Activated naive CD8-positive, alpha-beta T cell treated with anti-CD3 and anti-CD28 coated beads, Interleukin-2, amount 10 ng/mL, durations not matched to agents 7 days and 5 days (primary cell): ENCODE data around the gene KRTAP5-2. TPM values are rescaled to one million over a fixed set of nuclear protein-coding genes. Genes with fewer than 3 reads are reported as not detected.
A peak's percentile ranks its signal among the peaks of the same experiment; 100 is the strongest.
"Not testable (repeated sequence)": the region's sequence is repeated elsewhere in the genome, so short reads cannot be mapped to it uniquely, and the experiment has no call there.

ENCODE experiments used
- ATAC-seq: fragments of 150-1000 bp; cut with Tn5 transposase; one replicate; pipeline ENCODE4 v1.10.0; 2021; ENCODE audit warnings: low read depth, moderate library complexity
- POLR2A ChIA-PET: fragments of 350-600 bp; sonication (Branson Sonifier 250); formaldehyde crosslinking; loops from one replicate; lab custom pipeline; 2021; ENCODE audit warnings: antibody characterized with exemption; lab: Charles Lee
- DNase-seq: peaks from one replicate; pipeline ENCODE4 v3.0.0; 2021
- H3K27ac Mint-ChIP-seq: one replicate; pipeline ENCODE4 v1.8.0; 2022; ENCODE audit warnings: mild to moderate bottlenecking, mixed read lengths
- H3K27me3 Mint-ChIP-seq: one replicate; pipeline ENCODE4 v1.8.0; 2022; ENCODE audit warnings: mild to moderate bottlenecking, moderate library complexity, mixed read lengths
- H3K36me3 Mint-ChIP-seq: one replicate; pipeline ENCODE4 v1.8.0; 2021; ENCODE audit warnings: mild to moderate bottlenecking, mixed read lengths
- H3K4me1 Mint-ChIP-seq: one replicate; pipeline ENCODE4 v1.8.0; 2021; ENCODE audit warnings: mixed read lengths
- H3K4me3 Mint-ChIP-seq: one replicate; pipeline ENCODE4 v1.8.0; 2022; ENCODE audit warnings: mild to moderate bottlenecking, moderate library complexity, mixed read lengths
- H3K9me3 Mint-ChIP-seq: one replicate; pipeline ENCODE4 v1.8.0; 2021; ENCODE audit warnings: mixed read lengths
- total RNA-seq, 2 experiments: library from RNA; stranded (reverse); gene quantifications; one replicate each; pipeline ENCODE4 v1.2.3, GENCODE V29; 2021

The KRTAP5-2 gene
- total RNA-seq, 2 experiments from 2014 or later, result not detected

DNA sequence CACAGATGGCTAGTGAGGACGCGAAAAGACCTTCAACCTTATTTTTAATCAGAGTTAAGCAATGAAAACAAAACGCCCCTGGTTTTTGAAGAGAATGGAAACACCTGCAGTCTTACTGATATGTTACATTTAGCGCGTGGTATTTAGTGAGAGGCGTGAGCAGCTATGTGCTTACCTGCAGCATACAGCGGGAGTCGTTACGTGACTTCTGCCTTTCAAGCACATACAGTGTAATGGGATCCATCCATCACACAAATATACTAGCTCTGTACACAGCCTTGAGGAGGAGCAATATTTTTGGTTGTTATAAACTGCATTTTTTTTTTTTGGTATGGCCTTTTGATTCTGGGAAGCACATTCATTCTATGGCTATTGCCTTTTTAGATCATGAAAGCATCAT lies 5.5 kb downstream of the KRTAP5-2 start:
- H3K4me3 Mint-ChIP-seq, result no peak overlapping the region
- ATAC-seq, result no peak
- H3K4me1 Mint-ChIP-seq, result peaks cover 7% of the 10 kb centered on the region
- DNase-seq, result no peak
- peaks cover 8% of the 10 kb centered on the region for H3K36me3 Mint-ChIP-seq
- peaks cover 6% of the 10 kb centered on the region for H3K9me3 Mint-ChIP-seq
- peaks cover 49% of the 10 kb centered on the region for H3K27me3 Mint-ChIP-seq
- POLR2A ChIA-PET, result no interaction called here
- no peak overlapping the region for H3K27ac Mint-ChIP-seq

DNA sequence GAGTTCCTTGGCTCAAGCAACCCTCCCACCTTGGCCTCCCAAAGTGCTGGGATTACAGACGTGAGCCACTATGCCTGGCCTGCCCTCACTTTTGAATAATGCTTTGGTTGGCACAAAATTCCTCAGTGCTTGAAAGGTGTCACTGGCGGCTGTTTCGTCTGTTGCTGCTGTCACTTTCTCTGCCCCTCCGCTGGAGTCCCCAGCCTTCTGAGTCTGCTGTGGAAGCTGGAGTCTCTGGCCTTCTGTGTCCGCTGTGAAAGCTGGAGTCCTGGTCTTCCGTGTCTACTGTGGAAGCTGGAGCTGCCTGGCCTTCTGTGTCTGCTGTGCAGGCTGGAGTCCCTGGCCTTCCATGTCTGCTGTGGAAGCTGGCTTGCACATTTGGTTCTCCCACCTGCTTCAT lies 8.1 kb downstream of the KRTAP5-2 start:
- Mint-ChIP-seq H3K27ac (peak overlapping the region; percentile 34), H3K9me3 (peaks cover 6% of the 10 kb centered on the region), H3K27me3 (peaks cover 45% of the 10 kb centered on the region), H3K4me3 (no peak overlapping the region), H3K36me3 (peaks cover 8% of the 10 kb centered on the region), H3K4me1 (peaks cover 6% of the 10 kb centered on the region)
- ATAC-seq, result no peak
- POLR2A ChIA-PET, result no interaction called here
- DNase-seq, result no peak

GRCh38 chr11:1589191-1589963 lies 8.7 kb downstream of the KRTAP5-2 start:
- POLR2A ChIA-PET, H3K9me3 Mint-ChIP-seq, ATAC-seq: not testable (repeated sequence)

DNA sequence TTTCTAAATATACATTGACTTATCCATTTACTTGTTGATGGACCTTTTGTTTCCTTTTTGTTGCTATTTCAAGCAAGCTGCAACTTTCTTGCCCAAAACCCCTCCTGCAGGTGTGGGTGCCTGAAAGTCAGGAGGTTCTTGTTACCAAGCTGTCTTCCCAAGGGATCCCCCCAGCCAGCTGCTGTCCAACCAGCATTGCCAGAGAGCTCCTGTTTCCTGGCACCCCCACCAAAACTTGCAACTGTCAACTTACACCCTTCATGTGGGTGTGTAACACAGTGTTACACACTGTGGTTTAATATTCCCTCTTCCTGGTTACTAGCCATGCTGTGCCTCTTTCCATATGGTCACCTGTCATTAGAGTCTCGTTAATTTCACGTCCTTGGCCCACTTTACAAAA lies 11.4 kb downstream of the KRTAP5-2 start:
- ATAC-seq (no peak), DNase-seq (no peak)
- Mint-ChIP-seq H3K4me1 (peaks cover 6% of the 10 kb centered on the region), H3K27me3 (peaks cover 27% of the 10 kb centered on the region), H3K36me3 (peaks cover 8% of the 10 kb centered on the region), H3K9me3 (peaks cover 6% of the 10 kb centered on the region), H3K4me3 (no peak overlapping the region), H3K27ac (no peak overlapping the region)
- POLR2A ChIA-PET, result no interaction called here

More at GRCh38 chr11:1589191-1589963, 8.7 kb downstream of the KRTAP5-2 start:
- H3K27me3 Mint-ChIP-seq, result peaks cover 42% of the 10 kb centered on the region
- H3K27ac Mint-ChIP-seq, result peak overlapping the region; percentile 70
- peak overlapping the region; percentile 34 for H3K4me3 Mint-ChIP-seq
- not testable (repeated sequence) for H3K4me1 Mint-ChIP-seq, H3K36me3 Mint-ChIP-seq, DNase-seq

DNA sequence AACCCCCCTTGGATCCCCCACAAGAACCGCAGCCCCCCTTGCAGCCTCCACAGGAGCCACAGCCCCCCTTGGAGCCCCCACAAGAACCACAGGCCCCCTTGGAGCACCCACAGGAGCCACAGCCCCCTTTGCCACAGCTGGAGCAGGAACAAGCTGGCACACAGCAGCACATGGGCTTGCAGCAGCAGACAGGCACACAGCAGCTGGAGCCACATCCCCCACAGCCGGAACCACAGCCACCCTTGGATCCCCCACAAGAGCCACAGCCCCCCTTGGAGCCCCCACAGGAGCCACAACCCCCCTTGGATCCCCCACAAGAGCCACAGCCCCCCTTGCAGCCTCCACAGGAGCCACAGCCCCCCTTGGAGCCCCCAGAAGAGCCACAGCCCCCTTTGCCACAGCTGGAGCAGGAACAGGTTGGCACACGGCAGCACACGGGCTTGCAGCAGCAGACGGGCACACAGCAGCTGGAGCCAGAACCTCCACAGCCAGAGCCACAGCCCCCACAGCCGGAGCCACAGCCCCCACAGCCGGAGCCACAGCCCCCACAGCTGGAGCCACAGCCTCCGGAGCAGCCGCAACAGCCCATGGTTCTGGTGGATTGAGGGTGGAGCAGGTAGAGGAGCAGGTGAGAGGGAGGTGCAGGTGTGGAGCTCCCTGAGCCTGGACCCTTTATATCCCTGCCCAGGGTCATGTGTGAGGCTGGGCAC lies 13.3 kb downstream of the KRTAP5-2 start, which contains the start of gene KRTAP5-1:
Gene KRTAP5-1, minus strand, starts transcription at position 623 of the 710 bp plus-strand sequence. Its CDS starts 34 bp downstream, at position 589.
- not testable (repeated sequence) for H3K27ac Mint-ChIP-seq, H3K36me3 Mint-ChIP-seq

GRCh38 chr11:1582909-1583308 lies 15.2 kb downstream of the KRTAP5-2 start:
- DNase-seq, ATAC-seq, H3K27ac Mint-ChIP-seq, H3K9me3 Mint-ChIP-seq, H3K4me3 Mint-ChIP-seq, H3K36me3 Mint-ChIP-seq, POLR2A ChIA-PET, H3K4me1 Mint-ChIP-seq: not testable (repeated sequence)
- H3K27me3 Mint-ChIP-seq, result peaks cover 15% of the 10 kb centered on the region

More for the DNA sequence above, 13.3 kb downstream of the KRTAP5-2 start, which contains the start of gene KRTAP5-1:
- H3K4me3 Mint-ChIP-seq, DNase-seq, H3K9me3 Mint-ChIP-seq, H3K4me1 Mint-ChIP-seq, ATAC-seq: not testable (repeated sequence)
- POLR2A ChIA-PET, result interaction anchor here (0.7 kb wide), 1 partner anchor 204 kb away, joined by 7 read pairs; no protein-coding TSS in a partner anchor
- peaks cover 24% of the 10 kb centered on the region for H3K27me3 Mint-ChIP-seq

DNA sequence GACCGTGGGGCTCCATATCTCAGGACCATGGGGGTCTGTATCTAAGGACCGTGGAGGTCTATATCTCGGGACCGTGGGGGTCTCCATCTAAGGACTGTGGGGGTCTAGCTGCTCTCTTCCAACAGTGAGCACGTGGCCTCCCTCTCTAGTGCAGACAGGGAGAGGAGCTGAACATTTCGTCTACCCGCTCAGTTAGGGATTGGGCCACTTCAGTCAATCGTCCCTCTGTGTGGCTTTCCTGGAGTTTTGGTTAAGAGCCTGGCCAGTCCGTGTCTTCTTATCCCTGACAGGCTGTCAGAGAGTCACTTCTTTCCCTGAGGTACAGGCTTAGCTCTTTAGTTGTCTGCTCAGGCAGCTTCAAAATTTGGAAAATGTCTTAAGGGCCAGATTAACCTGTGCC lies 16.1 kb downstream of the KRTAP5-2 start:
- Mint-ChIP-seq H3K9me3 (peaks cover 2% of the 10 kb centered on the region), H3K27ac (no peak overlapping the region), H3K36me3 (no peaks in the 10 kb centered on the region), H3K4me3 (no peak overlapping the region), H3K27me3 (peaks cover 12% of the 10 kb centered on the region), H3K4me1 (no peaks in the 10 kb centered on the region)
- ATAC-seq (no peak), DNase-seq (no peak)
- POLR2A ChIA-PET, result no interaction called here

GRCh38 chr11:1576825-1577224 lies 21.3 kb downstream of the KRTAP5-2 start:
- ATAC-seq (no peak), DNase-seq (no peak)
- Mint-ChIP-seq H3K9me3 (peaks cover 2% of the 10 kb centered on the region), H3K4me3 (no peak overlapping the region), H3K27me3 (peaks cover 17% of the 10 kb centered on the region), H3K27ac (no peak overlapping the region), H3K36me3 (no peaks in the 10 kb centered on the region), H3K4me1 (no peaks in the 10 kb centered on the region)
- POLR2A ChIA-PET, result no interaction called here

DNA sequence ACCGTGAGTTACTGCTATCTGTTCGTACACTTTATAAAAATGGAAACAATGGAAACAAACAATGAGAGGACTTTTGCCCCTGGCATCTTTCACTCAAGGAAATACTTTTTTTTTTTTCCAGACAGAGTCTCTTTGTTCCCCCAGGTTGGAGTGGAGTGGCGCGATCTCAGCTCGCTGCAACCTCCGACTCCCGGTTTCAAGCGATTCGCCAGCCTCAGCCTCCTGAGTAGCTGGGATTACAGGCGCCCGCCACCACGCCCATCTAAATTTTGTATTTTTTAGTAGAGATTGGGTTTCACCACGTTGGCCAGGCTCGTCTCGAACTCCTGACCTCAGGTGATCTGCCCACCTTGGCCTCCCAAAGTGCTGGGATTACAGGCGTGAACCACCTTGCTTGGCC lies 22.3 kb downstream of the KRTAP5-2 start:
- DNase-seq, ATAC-seq, H3K27ac Mint-ChIP-seq, H3K36me3 Mint-ChIP-seq, H3K9me3 Mint-ChIP-seq, H3K4me3 Mint-ChIP-seq, H3K4me1 Mint-ChIP-seq: not testable (repeated sequence)
- POLR2A ChIA-PET, result interaction anchor here (0.7 kb wide), 1 partner anchor 358 kb away, joined by 3 read pairs; no protein-coding TSS in a partner anchor
- H3K27me3 Mint-ChIP-seq, result peaks cover 19% of the 10 kb centered on the region

DNA sequence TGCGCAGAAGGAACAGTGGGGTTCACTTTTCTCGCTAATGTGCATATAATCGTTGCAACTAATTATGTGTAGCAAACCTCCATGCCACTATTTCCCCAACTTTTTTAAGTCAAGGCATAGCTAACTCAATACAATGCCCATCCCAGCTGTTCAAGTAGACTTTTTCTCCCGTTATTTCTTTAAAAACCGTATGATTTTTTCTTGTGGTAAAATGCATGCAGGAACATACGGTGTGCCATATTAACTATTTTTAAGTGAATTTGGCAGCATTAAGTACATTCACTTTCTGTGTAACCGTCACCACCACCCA lies 23.2 kb downstream of the KRTAP5-2 start:
- no peaks in the 10 kb centered on the region for H3K4me1 Mint-ChIP-seq
- POLR2A ChIA-PET, result no interaction called here
- ATAC-seq (no peak), DNase-seq (no peak)
- H3K27ac Mint-ChIP-seq, result no peak overlapping the region
- H3K27me3 Mint-ChIP-seq, result peaks cover 26% of the 10 kb centered on the region
- no peaks in the 10 kb centered on the region for H3K9me3 Mint-ChIP-seq
- no peak overlapping the region for H3K4me3 Mint-ChIP-seq
- no peaks in the 10 kb centered on the region for H3K36me3 Mint-ChIP-seq

DNA sequence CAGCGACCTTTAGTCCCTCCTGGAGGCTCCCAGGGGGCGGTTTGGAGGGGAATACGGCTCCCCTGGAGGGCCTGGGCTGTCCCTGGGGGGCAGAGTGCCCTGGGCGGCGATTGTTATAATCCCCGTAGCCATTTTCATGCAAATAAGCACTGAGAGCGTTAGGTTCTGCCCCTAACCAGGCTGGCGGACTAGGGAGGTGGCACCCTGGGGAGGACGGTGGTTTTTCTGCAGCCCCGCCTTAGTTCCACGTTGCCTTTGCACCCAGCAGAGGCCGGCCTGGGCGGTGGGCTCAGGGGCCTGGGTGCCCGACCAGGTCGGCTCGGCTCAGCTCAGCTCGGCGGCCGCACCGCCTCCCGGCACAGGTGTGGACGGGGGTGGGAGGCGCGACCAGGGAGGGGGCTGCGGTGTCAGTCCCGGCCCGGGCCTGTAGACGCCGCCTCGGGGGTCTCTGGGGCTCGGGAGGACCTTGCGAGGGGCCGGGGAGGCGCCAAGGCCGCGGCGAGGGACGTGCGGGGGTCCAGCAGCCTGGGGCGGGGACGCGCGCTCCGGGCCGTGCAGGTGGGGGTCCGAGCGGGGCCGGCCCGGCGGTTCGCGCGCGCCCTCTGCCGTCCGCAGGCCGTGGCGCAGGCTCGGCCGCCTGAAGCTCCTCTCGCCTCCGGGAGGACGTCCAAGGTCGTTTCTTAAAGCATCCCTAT lies 23.7 kb downstream of the KRTAP5-2 start:
- DNase-seq (peak; percentile 79), ATAC-seq (peak; percentile 35)
- POLR2A ChIA-PET, result interaction anchor here (0.9 kb wide), 1 partner anchor 28 kb away, joined by 4 read pairs; no protein-coding TSS in a partner anchor
- no peaks in the 10 kb centered on the region for H3K9me3 Mint-ChIP-seq
- H3K36me3 Mint-ChIP-seq, result no peaks in the 10 kb centered on the region
- peaks cover 29% of the 10 kb centered on the region for H3K27me3 Mint-ChIP-seq
- H3K4me3 Mint-ChIP-seq, result no peak overlapping the region
- no peaks in the 10 kb centered on the region for H3K4me1 Mint-ChIP-seq
- H3K27ac Mint-ChIP-seq, result no peak overlapping the region

DNA sequence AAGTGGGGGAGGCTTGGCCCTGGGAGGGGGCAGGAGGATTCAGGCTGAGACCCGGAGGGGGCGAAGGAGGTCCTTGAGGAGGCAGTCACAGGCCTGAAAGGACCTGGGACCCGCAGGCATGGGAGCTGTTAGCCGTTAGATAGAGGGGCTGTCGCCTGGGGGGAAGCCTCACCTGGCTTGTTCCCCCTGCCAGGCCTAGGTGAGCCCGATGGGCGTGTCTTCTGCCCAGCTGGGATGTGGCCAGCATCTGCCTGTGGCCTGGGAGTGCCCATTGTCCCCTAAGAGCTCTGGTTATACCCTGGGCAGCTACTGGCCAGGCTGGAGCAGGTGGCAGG lies 24.2 kb downstream of the KRTAP5-2 start:
- Mint-ChIP-seq H3K9me3 (no peaks in the 10 kb centered on the region), H3K27ac (no peak overlapping the region), H3K27me3 (peaks cover 30% of the 10 kb centered on the region), H3K36me3 (no peaks in the 10 kb centered on the region), H3K4me1 (no peaks in the 10 kb centered on the region), H3K4me3 (no peak overlapping the region)
- POLR2A ChIA-PET, result interaction anchor here (0.9 to 1.1 kb wide), 2 partner anchors 27 to 311 kb away, joined by 4 read pairs; no protein-coding TSS in a partner anchor
- DNase-seq, result peak; percentile 56
- ATAC-seq, result no peak
